MCF 10A (cell line): ENCODE results near the gene SNX25. TPM values are rescaled to one million over a fixed set of nuclear protein-coding genes. Genes with fewer than 3 reads are reported as not detected.
"Not testable (repeated sequence)": the region's sequence is repeated elsewhere in the genome, so short reads cannot be mapped to it uniquely, and the experiment has no call there.

Experiments
- BruUV-seq: library from RNA; stranded (reverse); fragments of 400-500 nt; replicated peaks from 2 replicates; lab custom pipeline; 2021; lab: Mats Ljungman, UMichigan
- CTCF ChIA-PET: fragments of 300-600 bp; sonication (Branson Sonifier 250); formaldehyde crosslinking; extraction: SDS; loops from one replicate; lab custom pipeline; 2021; ENCODE audit warnings: antibody characterized with exemption, inconsistent platforms; lab: Yijun Ruan, JAX
- POLR2A ChIA-PET: fragments of 300-600, 350-650 bp; sonication (Branson Sonifier 250); formaldehyde crosslinking; extraction: SDS; loops from one replicate; lab custom pipeline; 2020; ENCODE audit warnings: antibody characterized with exemption, inconsistent platforms; lab: Yijun Ruan, JAX
- DNase-seq: peaks from one replicate; pipeline ENCODE4 v3.0.0-alpha.2; 2018; ENCODE audit not compliant: unreplicated experiment
- H3K27ac Mint-ChIP-seq: one replicate; pipeline ENCODE4 v1.8.0; 2022; ENCODE audit warnings: mild to moderate bottlenecking, low read depth, mixed read lengths; ENCODE audit not compliant: unreplicated experiment
- H3K27me3 Mint-ChIP-seq: one replicate; pipeline ENCODE4 v1.8.0; 2022; ENCODE audit warnings: mixed read lengths; ENCODE audit not compliant: insufficient read depth, unreplicated experiment
- H3K36me3 Mint-ChIP-seq: one replicate; pipeline ENCODE4 v1.8.0; 2022; ENCODE audit warnings: mild to moderate bottlenecking, moderate library complexity, mixed read lengths; ENCODE audit not compliant: insufficient read depth, unreplicated experiment
- H3K4me1 Mint-ChIP-seq: one replicate; pipeline ENCODE4 v1.8.0; 2022; ENCODE audit warnings: mixed read lengths; ENCODE audit not compliant: insufficient read depth, unreplicated experiment
- H3K4me3 Mint-ChIP-seq: one replicate; pipeline ENCODE4 v1.8.0; 2022; ENCODE audit warnings: mild to moderate bottlenecking, moderate library complexity, mixed read lengths; ENCODE audit not compliant: unreplicated experiment
- H3K9me3 Mint-ChIP-seq: one replicate; pipeline ENCODE4 v1.8.0; 2022; ENCODE audit warnings: mixed read lengths; ENCODE audit not compliant: unreplicated experiment
- CTCF ChIP-seq: fragments of 200-600 bp; IDR thresholded peaks from one replicate; pipeline ENCODE4 v1.8.0; 2022; ENCODE audit warnings: antibody characterized with exemption, mild to moderate bottlenecking; ENCODE audit not compliant: unreplicated experiment
- intact Hi-C: fragments of 100-400 bp; cut with micrococcal nuclease; formaldehyde crosslinking; loops from 2 replicates; pipeline ENCODE4 v1.14.1; 2022
- total RNA-seq: library from RNA; stranded (reverse); gene quantifications from 2 replicates; pipeline ENCODE4 v1.2.3, GENCODE V29; 2022

SNX25 gene
- total RNA-seq, 1 experiment from 2014 or later: 10.5 TPM

DNA sequence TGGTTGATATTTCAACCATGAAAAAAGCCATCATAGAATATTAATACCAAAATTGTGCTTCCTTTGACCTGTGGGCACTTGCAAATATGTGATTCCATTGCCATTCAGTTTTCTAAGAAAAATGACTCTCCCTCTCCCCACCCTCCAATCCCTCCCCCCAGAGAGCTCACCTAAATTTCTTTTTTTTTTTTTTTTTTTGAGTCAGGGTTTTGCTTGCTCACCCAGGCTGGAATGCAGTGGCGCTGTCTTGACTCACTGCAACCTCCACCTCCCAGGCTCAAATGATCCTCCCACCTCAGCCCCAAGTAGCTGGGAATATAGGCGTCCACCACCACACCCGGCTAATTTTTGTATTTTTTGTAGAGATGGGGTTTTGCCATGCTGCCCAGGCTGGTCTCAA, 47.0 kb downstream of the SNX25 start:
- Mint-ChIP-seq H3K9me3 (no peaks in the 10 kb centered on the region), H3K27me3 (no peaks in the 10 kb centered on the region), H3K4me3 (peak overlapping the region; percentile 41), H3K27ac (peak overlapping the region; percentile 59), H3K36me3 (no peaks in the 10 kb centered on the region), H3K4me1 (peaks cover 26% of the 10 kb centered on the region)
- BruUV-seq: no TSS peak
- intact Hi-C loops: no loop called here
- TF ChIP-seq CTCF: no peak
- POLR2A ChIA-PET: interaction anchor here (1.2 to 1.4 kb wide), 3 partner anchors 10 to 50 kb away, joined by 3 to 4 read pairs (median 4); no protein-coding TSS in a partner anchor
- CTCF ChIA-PET: interaction anchor here (1.1 kb wide), 1 partner anchor 48 kb away, joined by 3 read pairs; no protein-coding TSS in a partner anchor
- peak; percentile 65 for DNase-seq

- no TSS peak for BruUV-seq
- intact Hi-C loops: no loop called here
- Mint-ChIP-seq H3K9me3 (no peaks in the 10 kb centered on the region), H3K36me3 (no peaks in the 10 kb centered on the region), H3K4me3 (no peak overlapping the region), H3K27ac (peak overlapping the region; percentile 59), H3K4me1 (peaks cover 26% of the 10 kb centered on the region), H3K27me3 (no peaks in the 10 kb centered on the region)
- ChIA-PET CTCF (interaction anchor here (0.7 to 1.1 kb wide), 2 partner anchors 11 to 48 kb away, joined by 3 read pairs; no protein-coding TSS in a partner anchor), POLR2A (interaction anchor here (1.3 to 1.4 kb wide), 3 partner anchors 20 to 49 kb away, joined by 3 to 4 read pairs (median 4); no protein-coding TSS in a partner anchor)
- DNase-seq: no peak
- TF ChIP-seq CTCF: no peak
Observed at GRCh38 chr4:185257086-185257485, 47.7 kb downstream of the SNX25 start.

GRCh38 chr4:185257694-185258093, 48.3 kb downstream of the SNX25 start:
- no peak for DNase-seq
- no peaks in the 10 kb centered on the region for H3K36me3 Mint-ChIP-seq
- TF ChIP-seq CTCF: no peak
- no peaks in the 10 kb centered on the region for H3K27me3 Mint-ChIP-seq
- H3K4me3 Mint-ChIP-seq: no peak overlapping the region
- POLR2A ChIA-PET: interaction anchor here (0.7 to 1.4 kb wide), 4 partner anchors 21 to 96 kb away, joined by 3 to 4 read pairs (median 4); no protein-coding TSS in a partner anchor
- intact Hi-C loops: no loop called here
- BruUV-seq: no TSS peak
- H3K4me1 Mint-ChIP-seq: peaks cover 26% of the 10 kb centered on the region
- CTCF ChIA-PET: interaction anchor here (0.7 kb wide), 1 partner anchor 11 kb away, joined by 3 read pairs; no protein-coding TSS in a partner anchor
- no peaks in the 10 kb centered on the region for H3K9me3 Mint-ChIP-seq
- no peak overlapping the region for H3K27ac Mint-ChIP-seq

- H3K9me3 Mint-ChIP-seq, H3K4me3 Mint-ChIP-seq, intact Hi-C loops, H3K36me3 Mint-ChIP-seq, BruUV-seq, H3K27me3 Mint-ChIP-seq: not testable (repeated sequence)
- peak overlapping the region; percentile 66 for H3K27ac Mint-ChIP-seq
- DNase-seq: peak; percentile 60
- H3K4me1 Mint-ChIP-seq: peaks cover 26% of the 10 kb centered on the region
- CTCF ChIA-PET: interaction anchor here (0.6 kb wide), 1 partner anchor 144 kb away, joined by 3 read pairs; no protein-coding TSS in a partner anchor
- POLR2A ChIA-PET: interaction anchor here (0.6 to 1.6 kb wide), 4 partner anchors 11 to 56 kb away, joined by 3 to 7 read pairs (median 6); partner anchors contain the start of gene SNX25
Observed at GRCh38 chr4:185258741-185259140, 49.3 kb downstream of the SNX25 start.
